C4-2B (cell line): ENCODE results near the gene ZNF276.

ENCODE experiments used
- ZFX ChIP-seq: fragments of 450-650 bp; IDR thresholded peaks from 2 replicates; pipeline ENCODE4 v1.6.1; 2017
- TF ChIP-seq, protein P1 (sequence below): fragments of 450-650 bp; conservative IDR thresholded peaks from 2 replicates; pipeline ENCODE4 v1.5.1; 2017; ENCODE audit warnings: mild to moderate bottlenecking

DNA sequence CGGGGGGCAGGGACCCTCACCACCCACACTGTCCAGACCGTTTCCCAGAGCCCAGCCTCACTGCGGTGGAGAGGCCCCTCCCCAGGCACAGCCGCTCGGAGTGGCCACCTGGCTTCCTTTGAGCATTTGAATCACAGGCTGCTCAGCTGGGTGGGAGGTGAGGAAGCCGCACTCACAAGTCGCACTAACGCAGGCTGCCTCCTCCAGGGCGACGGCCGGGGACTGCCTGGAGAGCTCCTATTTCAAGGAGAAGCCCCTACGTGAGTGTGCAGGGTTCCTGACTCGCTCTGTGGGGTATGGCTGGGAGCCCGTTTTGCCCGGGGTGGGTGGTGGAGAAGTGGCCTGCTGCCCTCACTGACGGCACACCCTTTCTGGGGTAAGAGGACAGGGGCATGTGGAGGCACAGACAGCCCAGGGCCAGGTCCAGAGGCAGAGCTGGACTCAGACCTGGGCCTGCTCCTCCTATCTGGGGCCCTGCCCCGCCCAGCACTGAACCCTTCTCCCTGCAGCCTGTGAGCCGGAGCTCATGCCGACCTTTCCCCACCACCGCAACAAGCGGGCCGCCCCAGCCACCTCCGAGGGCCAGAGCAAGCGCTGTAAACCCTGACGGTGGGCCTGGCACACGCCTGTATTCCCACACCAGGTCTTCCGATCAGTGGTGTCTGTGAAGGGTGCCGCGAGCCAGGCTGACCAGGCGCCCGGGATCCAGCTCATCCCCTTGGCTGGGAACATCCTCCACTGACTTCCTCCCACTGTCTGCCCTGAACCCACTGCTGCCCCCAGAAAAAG lies 26.1 kb upstream of the ZNF276 start:
- TF ChIP-seq, protein P1, sequence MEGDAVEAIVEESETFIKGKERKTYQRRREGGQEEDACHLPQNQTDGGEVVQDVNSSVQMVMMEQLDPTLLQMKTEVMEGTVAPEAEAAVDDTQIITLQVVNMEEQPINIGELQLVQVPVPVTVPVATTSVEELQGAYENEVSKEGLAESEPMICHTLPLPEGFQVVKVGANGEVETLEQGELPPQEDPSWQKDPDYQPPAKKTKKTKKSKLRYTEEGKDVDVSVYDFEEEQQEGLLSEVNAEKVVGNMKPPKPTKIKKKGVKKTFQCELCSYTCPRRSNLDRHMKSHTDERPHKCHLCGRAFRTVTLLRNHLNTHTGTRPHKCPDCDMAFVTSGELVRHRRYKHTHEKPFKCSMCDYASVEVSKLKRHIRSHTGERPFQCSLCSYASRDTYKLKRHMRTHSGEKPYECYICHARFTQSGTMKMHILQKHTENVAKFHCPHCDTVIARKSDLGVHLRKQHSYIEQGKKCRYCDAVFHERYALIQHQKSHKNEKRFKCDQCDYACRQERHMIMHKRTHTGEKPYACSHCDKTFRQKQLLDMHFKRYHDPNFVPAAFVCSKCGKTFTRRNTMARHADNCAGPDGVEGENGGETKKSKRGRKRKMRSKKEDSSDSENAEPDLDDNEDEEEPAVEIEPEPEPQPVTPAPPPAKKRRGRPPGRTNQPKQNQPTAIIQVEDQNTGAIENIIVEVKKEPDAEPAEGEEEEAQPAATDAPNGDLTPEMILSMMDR = no peak
- TF ChIP-seq ZFX = no peak
